Activated CD4-positive, alpha-beta memory T cell treated with anti-CD3 and anti-CD28 coated beads, Interleukin-2, amount 10 ng/mL, durations not matched to agents 7 days and 5 days (primary cell): ENCODE data around the gene CCDC71L. TPM values are rescaled to one million over a fixed set of nuclear protein-coding genes. Genes with fewer than 3 reads are reported as not detected.

Experiments
- CTCF ChIA-PET: fragments of 350-600 bp; sonication (Branson Sonifier 250); formaldehyde crosslinking; loops from one replicate; lab custom pipeline; 2021; ENCODE audit warnings: antibody characterized with exemption, inconsistent platforms; lab: Charles Lee
- POLR2A ChIA-PET: fragments of 350-600 bp; sonication (Branson Sonifier 250); formaldehyde crosslinking; loops from one replicate; lab custom pipeline; 2021; ENCODE audit warnings: antibody characterized with exemption; lab: Charles Lee
- DNase-seq: peaks from one replicate; pipeline ENCODE4 v3.0.0-alpha.2; 2020
- H3K27ac Mint-ChIP-seq: one replicate; pipeline ENCODE4 v1.8.0; 2021; ENCODE audit warnings: mild to moderate bottlenecking, mixed read lengths
- H3K27me3 Mint-ChIP-seq: one replicate; pipeline ENCODE4 v1.8.0; 2021; ENCODE audit warnings: mixed read lengths
- H3K36me3 Mint-ChIP-seq: one replicate; pipeline ENCODE4 v1.8.0; 2021; ENCODE audit warnings: low read depth, mixed read lengths
- H3K4me1 Mint-ChIP-seq: one replicate; pipeline ENCODE4 v1.8.0; 2021; ENCODE audit warnings: mixed read lengths
- H3K4me3 Mint-ChIP-seq: one replicate; pipeline ENCODE4 v1.8.0; 2021; ENCODE audit warnings: mild to moderate bottlenecking, mixed read lengths
- H3K9me3 Mint-ChIP-seq: one replicate; pipeline ENCODE4 v1.8.0; 2021; ENCODE audit warnings: mixed read lengths
- total RNA-seq, 2 experiments: library from RNA; stranded (reverse); gene quantifications; one replicate each; pipeline ENCODE4 v1.2.3, GENCODE V29; 2021

The CCDC71L gene
- total RNA-seq, 2 experiments from 2014 or later: 22.1 to 25.5 TPM

DNA sequence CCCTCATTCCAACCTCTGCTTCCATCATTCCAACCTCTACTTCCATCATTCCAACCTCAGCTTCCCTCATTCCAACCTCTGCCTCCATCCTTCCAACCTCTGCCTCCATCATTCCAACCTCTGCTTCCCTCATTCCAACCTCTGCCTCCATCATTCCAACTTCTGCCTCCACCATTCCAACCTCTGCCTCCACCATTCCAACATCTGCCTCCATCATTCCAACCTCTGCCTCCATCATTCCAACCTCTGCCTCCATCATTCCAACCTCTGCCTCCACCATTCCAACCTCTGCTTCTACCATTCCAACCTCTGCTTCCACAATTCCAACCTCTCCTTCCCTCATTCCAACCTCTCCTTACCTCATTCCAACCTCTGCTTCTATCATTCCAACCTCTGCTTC lies 30.3 kb downstream of the CCDC71L start:
- Mint-ChIP-seq H3K4me3 (no peak overlapping the region), H3K27ac (no peak overlapping the region), H3K4me1 (peaks cover 4% of the 10 kb centered on the region), H3K9me3 (no peaks in the 10 kb centered on the region), H3K27me3 (peaks cover 6% of the 10 kb centered on the region), H3K36me3 (no peaks in the 10 kb centered on the region)
- ChIA-PET CTCF (interaction anchor here (0.5 kb wide), 1 partner anchor 215 kb away, joined by 4 read pairs; no protein-coding TSS in a partner anchor), POLR2A (no interaction called here)
- no peak for DNase-seq

DNA sequence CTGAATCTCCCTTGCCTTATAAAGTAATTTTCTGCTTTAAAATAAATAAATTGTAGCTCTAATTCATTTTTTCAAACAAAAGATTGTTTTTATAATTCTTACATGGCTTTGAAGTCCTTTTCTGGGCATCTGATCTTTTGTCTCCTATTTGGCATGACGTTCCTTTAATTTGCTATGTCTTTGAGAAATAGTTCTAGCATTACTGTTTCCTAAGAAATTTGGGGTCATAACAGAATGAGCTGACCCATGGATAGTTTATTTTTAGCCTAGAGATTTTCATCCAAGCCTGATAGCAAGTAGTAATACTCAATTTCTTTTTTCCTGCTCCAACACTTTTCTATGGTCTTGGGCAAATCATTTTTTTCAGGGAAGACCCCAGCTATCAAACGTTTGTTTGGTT lies 31.4 kb downstream of the CCDC71L start:
- Mint-ChIP-seq H3K4me3 (no peak overlapping the region), H3K36me3 (no peaks in the 10 kb centered on the region), H3K9me3 (no peaks in the 10 kb centered on the region), H3K4me1 (peaks cover 11% of the 10 kb centered on the region), H3K27me3 (peaks cover 3% of the 10 kb centered on the region), H3K27ac (no peak overlapping the region)
- ChIA-PET POLR2A (no interaction called here), CTCF (interaction anchor here (1.0 kb wide), 1 partner anchor 23 kb away, joined by 3 read pairs; no protein-coding TSS in a partner anchor)
- DNase-seq: no peak

DNA sequence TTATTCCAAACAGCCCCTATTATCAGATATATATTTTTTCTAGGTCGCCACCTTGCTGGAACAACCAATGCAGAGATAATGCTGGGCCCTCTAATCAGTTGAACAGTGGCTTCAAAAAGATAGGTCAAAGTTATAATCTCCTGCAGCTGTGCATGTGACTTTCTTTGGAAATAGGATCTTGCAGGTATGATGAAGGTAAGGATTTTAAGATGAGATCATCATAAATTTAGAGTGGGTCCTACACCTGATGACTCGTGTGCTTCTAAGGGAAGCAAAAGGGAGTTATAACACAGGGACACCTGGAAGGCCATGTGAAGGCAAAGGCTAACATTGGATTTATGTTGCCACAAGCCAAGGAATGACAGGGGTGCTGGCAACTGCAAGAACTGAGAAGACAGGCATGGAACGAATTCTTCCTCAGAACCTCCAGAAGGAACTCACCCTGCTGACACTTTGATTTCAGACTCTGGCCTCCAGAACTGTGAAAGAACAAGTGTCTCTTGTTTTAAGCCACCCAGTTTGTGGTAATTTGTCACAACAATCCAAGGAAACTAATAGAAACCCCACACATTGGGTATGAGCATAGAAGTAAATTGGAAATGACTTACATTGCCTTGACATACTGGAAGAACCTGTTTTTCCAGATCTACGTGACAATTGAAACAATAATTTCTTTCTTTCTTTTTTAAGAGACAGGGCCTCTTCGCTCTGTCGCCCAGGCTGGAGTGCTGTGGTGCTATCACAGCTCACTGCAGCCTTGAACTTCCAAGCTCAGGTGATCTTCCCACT lies 34.4 kb downstream of the CCDC71L start:
- Mint-ChIP-seq H3K4me3 (no peak overlapping the region), H3K9me3 (peaks cover 4% of the 10 kb centered on the region), H3K27ac (no peak overlapping the region), H3K27me3 (peaks cover 2% of the 10 kb centered on the region), H3K4me1 (peaks cover 15% of the 10 kb centered on the region), H3K36me3 (no peaks in the 10 kb centered on the region)
- CTCF ChIA-PET: no interaction called here
- no peak for DNase-seq
- POLR2A ChIA-PET: no interaction called here

DNA sequence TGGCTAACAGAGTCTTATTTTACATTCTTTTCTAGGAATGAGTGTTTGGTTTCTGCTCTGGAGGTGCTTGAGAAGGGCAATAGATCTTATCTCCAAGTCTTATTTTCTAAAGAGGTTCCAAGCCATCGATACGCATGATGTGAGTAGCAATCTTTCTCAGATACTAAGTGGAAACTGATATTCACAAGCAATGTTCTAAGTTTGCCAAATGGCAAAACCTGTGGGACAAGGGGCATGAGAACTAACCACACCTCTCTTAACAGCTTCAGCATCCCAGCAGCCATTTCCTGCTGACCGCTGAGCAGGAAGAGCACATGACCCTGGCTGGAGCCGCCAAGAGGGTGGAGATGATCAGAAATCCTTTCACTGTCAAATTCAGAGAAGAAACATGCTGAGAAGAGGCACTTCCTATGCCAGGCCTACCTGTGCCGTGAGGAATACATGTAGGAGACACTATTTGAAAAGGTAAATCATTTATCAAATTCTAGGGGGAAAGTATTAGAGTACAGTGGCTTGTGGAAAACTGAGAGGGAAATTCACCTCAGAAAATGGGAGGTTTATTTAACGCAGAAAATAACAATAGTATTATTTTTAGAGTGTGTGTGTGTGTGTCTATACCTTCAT lies 35.2 kb downstream of the CCDC71L start:
- peaks cover 15% of the 10 kb centered on the region for H3K4me1 Mint-ChIP-seq
- no peaks in the 10 kb centered on the region for H3K36me3 Mint-ChIP-seq

DNA sequence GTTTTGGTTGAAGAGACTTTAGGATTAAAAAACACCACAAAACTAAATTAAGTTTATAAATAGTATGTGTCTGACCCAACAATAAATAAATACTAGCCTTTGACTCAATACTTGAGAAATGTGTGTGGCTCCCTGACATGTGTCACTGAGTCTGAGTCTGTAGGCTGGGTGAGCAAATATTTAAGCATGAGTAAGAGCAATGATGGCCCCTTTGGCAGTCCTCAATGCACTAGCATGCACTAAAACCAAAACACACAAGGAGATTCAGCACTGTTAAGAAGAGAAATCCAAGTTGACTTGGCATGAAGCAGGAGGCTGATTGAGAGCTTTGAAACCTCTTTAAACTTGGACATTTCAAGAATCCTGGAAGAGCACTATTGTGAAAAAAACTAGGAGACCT lies 37.1 kb downstream of the CCDC71L start:
- Mint-ChIP-seq H3K4me1 (peaks cover 15% of the 10 kb centered on the region), H3K9me3 (peaks cover 12% of the 10 kb centered on the region), H3K36me3 (no peaks in the 10 kb centered on the region), H3K27me3 (peaks cover 8% of the 10 kb centered on the region), H3K4me3 (no peak overlapping the region), H3K27ac (no peak overlapping the region)
- ChIA-PET CTCF (interaction anchor here (1.5 kb wide), 1 partner anchor 112 kb away, joined by 5 read pairs; no protein-coding TSS in a partner anchor), POLR2A (no interaction called here)
- no peak for DNase-seq

More for the DNA sequence above, 35.2 kb downstream of the CCDC71L start:
- H3K9me3 Mint-ChIP-seq: peaks cover 4% of the 10 kb centered on the region
- no peak overlapping the region for H3K27ac Mint-ChIP-seq
- no peak overlapping the region for H3K4me3 Mint-ChIP-seq
- no peak for DNase-seq
- H3K27me3 Mint-ChIP-seq: peaks cover 2% of the 10 kb centered on the region
- CTCF ChIA-PET: no interaction called here
- POLR2A ChIA-PET: no interaction called here

DNA sequence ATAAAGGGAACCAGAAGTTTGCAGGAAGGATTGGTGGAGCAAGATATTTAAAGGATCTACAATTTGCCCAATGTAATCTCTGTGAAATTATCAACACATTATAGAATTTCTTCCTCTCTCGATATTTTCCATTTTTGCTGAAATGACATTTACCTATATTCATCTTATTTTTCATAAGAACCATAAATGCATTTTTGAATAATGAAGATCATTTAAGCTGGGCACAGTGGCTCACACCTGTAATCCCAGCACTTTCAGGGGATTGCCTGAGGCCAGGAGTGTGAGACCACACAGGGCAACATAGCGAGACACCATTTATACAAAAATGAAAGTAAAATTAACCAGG lies 37.7 kb downstream of the CCDC71L start:
- no peaks in the 10 kb centered on the region for H3K36me3 Mint-ChIP-seq
- POLR2A ChIA-PET: no interaction called here
- peaks cover 7% of the 10 kb centered on the region for H3K27me3 Mint-ChIP-seq
- H3K9me3 Mint-ChIP-seq: peaks cover 12% of the 10 kb centered on the region
- no peak overlapping the region for H3K27ac Mint-ChIP-seq
- CTCF ChIA-PET: interaction anchor here (1.5 kb wide), 1 partner anchor 113 kb away, joined by 5 read pairs; no protein-coding TSS in a partner anchor
- no peak overlapping the region for H3K4me3 Mint-ChIP-seq
- DNase-seq: no peak
- peaks cover 15% of the 10 kb centered on the region for H3K4me1 Mint-ChIP-seq

DNA sequence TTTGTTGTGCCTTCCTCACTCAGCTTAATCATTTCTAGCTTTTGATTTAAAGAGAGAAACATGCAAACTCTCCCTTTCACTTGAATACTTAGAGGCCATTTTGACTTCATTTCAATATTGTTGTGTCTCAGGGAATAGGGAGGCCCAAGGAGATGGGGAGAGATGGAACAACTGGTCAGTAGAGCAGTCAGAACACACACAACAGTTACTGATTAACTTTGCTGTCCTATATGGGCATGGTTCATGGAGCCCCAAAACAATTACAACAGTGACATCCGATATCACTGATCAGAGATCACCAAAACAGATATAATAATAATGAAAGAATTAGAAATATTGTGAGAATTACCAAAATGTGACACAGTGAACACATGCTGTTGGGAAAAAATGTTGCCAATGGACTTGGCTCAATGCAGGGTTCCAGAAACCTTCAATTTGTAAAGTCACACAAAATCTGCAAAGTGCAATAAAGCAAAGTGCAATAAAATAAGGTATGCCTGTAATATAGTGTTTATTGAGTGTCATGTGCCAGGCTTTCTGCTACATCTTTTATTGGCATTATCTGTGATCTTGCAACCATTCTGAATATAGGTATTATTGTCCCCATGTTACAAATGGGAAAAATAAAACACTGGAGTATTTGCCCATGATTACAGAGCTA lies 38.2 kb downstream of the CCDC71L start:
- Mint-ChIP-seq H3K9me3 (peaks cover 12% of the 10 kb centered on the region), H3K27ac (no peak overlapping the region), H3K36me3 (no peaks in the 10 kb centered on the region), H3K4me1 (peaks cover 15% of the 10 kb centered on the region), H3K27me3 (peaks cover 7% of the 10 kb centered on the region), H3K4me3 (no peak overlapping the region)
- CTCF ChIA-PET: interaction anchor here (1.2 to 1.5 kb wide), 2 partner anchors 113 kb away, joined by 3 to 5 read pairs; no protein-coding TSS in a partner anchor
- DNase-seq: no peak
- POLR2A ChIA-PET: no interaction called here

DNA sequence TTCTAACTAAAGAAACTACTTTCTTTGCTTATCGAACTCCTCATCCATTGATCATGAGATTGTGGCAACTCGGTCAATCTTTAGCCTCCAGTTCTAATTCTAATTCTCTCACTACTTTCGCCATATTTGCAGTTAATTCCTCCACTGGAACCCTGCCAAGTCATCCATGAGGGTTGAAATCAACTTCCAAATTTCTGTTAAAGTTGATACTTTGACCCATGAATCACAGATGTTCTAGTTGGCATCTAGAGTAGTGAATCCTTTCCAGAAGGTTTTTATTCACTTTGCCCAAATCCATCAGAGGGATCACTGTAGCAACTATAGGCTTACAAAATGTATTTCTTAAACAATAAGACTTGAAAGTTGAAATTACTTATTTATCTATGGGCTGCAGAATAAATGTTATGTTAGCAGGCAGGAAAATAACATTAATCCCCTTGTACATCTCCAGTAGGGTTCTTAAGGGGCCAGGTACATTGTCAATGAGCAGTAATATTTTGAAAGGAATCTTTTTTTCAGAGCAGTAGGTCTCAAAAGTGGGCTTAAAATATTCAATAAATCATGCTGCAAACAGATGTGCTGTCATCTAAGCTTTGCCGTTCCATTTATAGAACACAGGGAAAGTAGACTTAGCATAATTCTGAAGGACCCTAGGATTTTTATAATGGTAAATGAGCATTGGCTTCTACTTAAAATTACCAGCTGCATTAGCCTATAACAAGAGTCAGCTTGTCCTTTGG lies 39.4 kb downstream of the CCDC71L start:
- H3K9me3 Mint-ChIP-seq: peaks cover 12% of the 10 kb centered on the region
- DNase-seq: no peak
- ChIA-PET POLR2A (no interaction called here), CTCF (interaction anchor here (1.2 kb wide), 1 partner anchor 115 kb away, joined by 3 read pairs; no protein-coding TSS in a partner anchor)
- peaks cover 9% of the 10 kb centered on the region for H3K27me3 Mint-ChIP-seq
- peaks cover 15% of the 10 kb centered on the region for H3K4me1 Mint-ChIP-seq
- no peaks in the 10 kb centered on the region for H3K36me3 Mint-ChIP-seq
- H3K4me3 Mint-ChIP-seq: no peak overlapping the region
- no peak overlapping the region for H3K27ac Mint-ChIP-seq

DNA sequence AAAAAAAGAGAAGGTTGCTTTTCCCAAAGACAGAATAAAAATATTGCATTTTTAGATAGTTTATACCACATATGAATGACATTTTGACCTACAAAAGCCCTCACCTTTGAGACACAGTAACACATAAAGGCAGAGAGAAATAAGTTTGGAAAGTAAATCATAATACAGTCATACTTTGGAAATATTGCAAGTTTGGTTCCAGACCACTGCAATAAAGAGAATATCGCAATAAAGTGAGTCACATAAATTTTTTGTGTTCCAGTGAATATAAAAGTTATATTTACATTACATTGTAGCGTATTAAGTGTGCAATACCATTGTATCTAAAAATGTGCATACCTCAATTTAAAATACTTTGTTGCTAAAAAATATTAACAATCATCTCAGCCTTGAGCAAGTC lies 40.3 kb downstream of the CCDC71L start:
- H3K36me3 Mint-ChIP-seq: no peaks in the 10 kb centered on the region
- POLR2A ChIA-PET: no interaction called here

DNA sequence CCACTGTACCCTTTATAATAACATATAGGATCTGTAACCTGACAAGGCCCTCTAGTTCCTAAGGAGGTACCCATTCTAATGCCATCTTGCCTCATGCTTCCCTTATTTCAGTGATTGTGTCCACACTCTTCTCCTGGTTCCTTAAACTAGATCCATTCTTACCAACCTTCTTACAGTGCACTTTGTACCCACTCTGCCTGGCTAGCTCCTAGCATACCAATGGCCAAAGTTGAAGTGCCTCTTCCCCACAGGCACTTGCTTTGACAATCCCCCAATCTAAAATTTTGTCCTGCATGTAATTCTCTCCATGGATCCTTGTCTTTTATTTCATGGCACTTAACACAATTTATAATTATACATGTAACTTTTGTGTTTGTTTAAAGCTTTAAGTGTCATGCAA lies 40.9 kb downstream of the CCDC71L start:
- Mint-ChIP-seq H3K4me1 (peaks cover 5% of the 10 kb centered on the region), H3K27me3 (peaks cover 9% of the 10 kb centered on the region), H3K27ac (no peak overlapping the region), H3K4me3 (no peak overlapping the region), H3K9me3 (peaks cover 12% of the 10 kb centered on the region), H3K36me3 (no peaks in the 10 kb centered on the region)
- no peak for DNase-seq
- POLR2A ChIA-PET: no interaction called here
- CTCF ChIA-PET: no interaction called here

More for the DNA sequence above, 40.3 kb downstream of the CCDC71L start:
- no peak for DNase-seq
- H3K9me3 Mint-ChIP-seq: peaks cover 12% of the 10 kb centered on the region
- no peak overlapping the region for H3K27ac Mint-ChIP-seq
- CTCF ChIA-PET: no interaction called here
- peaks cover 11% of the 10 kb centered on the region for H3K4me1 Mint-ChIP-seq
- no peak overlapping the region for H3K4me3 Mint-ChIP-seq
- peaks cover 9% of the 10 kb centered on the region for H3K27me3 Mint-ChIP-seq

DNA sequence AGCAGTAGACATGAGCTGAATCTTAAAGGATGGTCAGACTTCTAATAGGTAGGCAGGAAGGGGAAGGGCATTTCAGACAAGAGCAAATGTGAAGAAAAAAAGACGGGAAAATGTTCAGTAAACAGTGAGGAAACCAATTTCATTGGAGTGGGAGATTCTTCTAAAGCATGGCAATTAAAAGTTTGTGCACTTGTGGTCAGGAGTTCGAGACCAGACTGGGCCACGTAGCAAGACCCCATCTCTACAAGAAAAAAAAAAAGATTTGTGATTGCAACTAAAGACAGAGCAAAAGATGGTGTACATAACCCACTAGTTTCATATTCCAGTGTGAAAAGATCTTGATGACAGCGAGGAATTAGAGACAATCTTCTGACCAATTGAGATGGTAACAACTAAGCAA lies 41.7 kb downstream of the CCDC71L start:
- Mint-ChIP-seq H3K9me3 (peaks cover 12% of the 10 kb centered on the region), H3K36me3 (no peaks in the 10 kb centered on the region), H3K4me3 (no peak overlapping the region), H3K4me1 (peaks cover 4% of the 10 kb centered on the region), H3K27ac (no peak overlapping the region), H3K27me3 (peaks cover 9% of the 10 kb centered on the region)
- POLR2A ChIA-PET: no interaction called here
- no peak for DNase-seq
- CTCF ChIA-PET: no interaction called here

DNA sequence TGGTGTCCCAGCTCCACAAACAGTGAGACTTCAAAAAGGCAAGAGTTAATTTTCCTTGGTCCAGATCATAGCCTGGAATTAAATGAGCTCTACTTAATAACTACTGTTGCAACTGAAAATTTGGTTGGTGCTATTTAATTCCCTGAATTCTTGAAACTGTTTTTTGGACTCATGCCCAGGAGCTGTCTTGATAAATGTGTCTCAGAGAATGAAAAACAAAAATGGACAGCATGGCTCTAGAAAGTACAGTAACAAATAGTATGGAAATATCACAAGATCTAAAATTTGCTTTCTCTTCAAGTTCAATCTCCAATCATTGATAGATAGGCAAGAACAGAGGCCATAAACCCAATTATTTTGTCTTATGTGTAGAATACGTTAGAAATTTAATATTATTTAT lies 42.5 kb downstream of the CCDC71L start:
- peaks cover 8% of the 10 kb centered on the region for H3K9me3 Mint-ChIP-seq
- H3K27ac Mint-ChIP-seq: no peak overlapping the region
- ChIA-PET CTCF (no interaction called here), POLR2A (no interaction called here)
- H3K4me1 Mint-ChIP-seq: peaks cover 2% of the 10 kb centered on the region
- DNase-seq: no peak
- H3K4me3 Mint-ChIP-seq: no peak overlapping the region
- H3K27me3 Mint-ChIP-seq: peaks cover 9% of the 10 kb centered on the region
- no peaks in the 10 kb centered on the region for H3K36me3 Mint-ChIP-seq
